22Rv1 (cell line): ENCODE measurements around the gene C20orf202.
"Not testable (repeated sequence)": the region's sequence is repeated elsewhere in the genome, so short reads cannot be mapped to it uniquely, and the experiment has no call there.

ENCODE experiments used
- ZFX ChIP-seq: fragments of 450-650 bp; IDR thresholded peaks from 2 replicates; pipeline ENCODE4 v1.6.1; 2017; ENCODE audit warnings: antibody characterized with exemption, borderline replicate concordance
- TF ChIP-seq, protein P1 (sequence below): fragments of 450-650 bp; IDR thresholded peaks from 2 replicates; pipeline ENCODE4 v1.5.1; 2017; ENCODE audit warnings: mild to moderate bottlenecking

DNA sequence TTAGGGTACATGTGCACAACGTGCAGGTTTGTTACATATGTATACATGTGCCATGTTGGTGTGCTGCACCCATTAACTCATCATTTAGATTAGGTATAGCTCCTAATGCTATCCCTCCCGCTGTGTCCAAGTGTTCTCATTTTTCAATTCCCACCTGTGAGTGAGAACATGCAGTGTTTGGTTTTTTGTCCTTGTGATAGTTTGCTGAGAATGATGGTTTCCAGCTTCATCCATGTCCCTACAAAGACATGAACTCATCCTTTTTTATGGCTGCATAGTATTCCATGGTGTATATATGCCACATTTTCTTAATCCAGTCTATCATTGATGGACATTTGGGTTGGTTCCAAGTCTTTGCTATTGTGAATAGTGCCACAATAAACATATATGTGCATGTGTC lies 47.0 kb downstream of the C20orf202 start:
- TF ChIP-seq, protein P1, sequence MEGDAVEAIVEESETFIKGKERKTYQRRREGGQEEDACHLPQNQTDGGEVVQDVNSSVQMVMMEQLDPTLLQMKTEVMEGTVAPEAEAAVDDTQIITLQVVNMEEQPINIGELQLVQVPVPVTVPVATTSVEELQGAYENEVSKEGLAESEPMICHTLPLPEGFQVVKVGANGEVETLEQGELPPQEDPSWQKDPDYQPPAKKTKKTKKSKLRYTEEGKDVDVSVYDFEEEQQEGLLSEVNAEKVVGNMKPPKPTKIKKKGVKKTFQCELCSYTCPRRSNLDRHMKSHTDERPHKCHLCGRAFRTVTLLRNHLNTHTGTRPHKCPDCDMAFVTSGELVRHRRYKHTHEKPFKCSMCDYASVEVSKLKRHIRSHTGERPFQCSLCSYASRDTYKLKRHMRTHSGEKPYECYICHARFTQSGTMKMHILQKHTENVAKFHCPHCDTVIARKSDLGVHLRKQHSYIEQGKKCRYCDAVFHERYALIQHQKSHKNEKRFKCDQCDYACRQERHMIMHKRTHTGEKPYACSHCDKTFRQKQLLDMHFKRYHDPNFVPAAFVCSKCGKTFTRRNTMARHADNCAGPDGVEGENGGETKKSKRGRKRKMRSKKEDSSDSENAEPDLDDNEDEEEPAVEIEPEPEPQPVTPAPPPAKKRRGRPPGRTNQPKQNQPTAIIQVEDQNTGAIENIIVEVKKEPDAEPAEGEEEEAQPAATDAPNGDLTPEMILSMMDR, result not testable (repeated sequence)
- not testable (repeated sequence) for TF ChIP-seq ZFX
